ENCODE data around the gene C16orf89.
A peak's percentile ranks its signal among the peaks of the same experiment; 100 is the strongest.
"Not testable (repeated sequence)": the region's sequence is repeated elsewhere in the genome, so short reads cannot be mapped to it uniquely, and the experiment has no call there.

The C16orf89 gene

DNA sequence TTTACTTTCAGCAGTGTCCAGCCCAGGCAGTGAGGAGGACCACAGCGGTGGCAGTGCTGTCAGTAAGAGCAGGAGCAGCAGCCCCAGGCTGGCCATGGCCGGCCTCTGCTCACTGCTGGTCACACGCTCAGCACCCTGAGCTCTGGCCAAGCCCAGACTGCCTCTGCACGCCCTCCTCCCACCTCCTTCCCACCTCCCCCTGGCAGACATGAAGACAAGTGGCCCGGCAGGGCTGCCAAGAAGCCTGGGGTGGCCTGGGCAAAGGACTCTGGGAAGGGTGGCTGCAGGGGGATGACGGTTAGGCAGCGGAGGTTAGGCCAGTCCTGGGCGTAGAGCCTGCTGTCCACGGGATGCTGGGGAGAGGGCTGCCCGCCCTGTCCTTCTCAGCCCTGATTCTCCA, at the start of gene C16orf89:
Gene C16orf89 (minus strand): TSS at position 144 of the 400 bp plus-strand sequence. CDS start 48 bp downstream, at position 96.
- intact Hi-C loops (cut with DNase I), result no loop called here
- DNase-seq, result peak in 36 of 42 donors; percentile 8 to 78 (median 50)

GRCh38 chr16:5110933-5111332, 45.2 kb upstream of the C16orf89 start:
- intact Hi-C loops (cut with DNase I); DNase-seq: not testable (repeated sequence)

DNA sequence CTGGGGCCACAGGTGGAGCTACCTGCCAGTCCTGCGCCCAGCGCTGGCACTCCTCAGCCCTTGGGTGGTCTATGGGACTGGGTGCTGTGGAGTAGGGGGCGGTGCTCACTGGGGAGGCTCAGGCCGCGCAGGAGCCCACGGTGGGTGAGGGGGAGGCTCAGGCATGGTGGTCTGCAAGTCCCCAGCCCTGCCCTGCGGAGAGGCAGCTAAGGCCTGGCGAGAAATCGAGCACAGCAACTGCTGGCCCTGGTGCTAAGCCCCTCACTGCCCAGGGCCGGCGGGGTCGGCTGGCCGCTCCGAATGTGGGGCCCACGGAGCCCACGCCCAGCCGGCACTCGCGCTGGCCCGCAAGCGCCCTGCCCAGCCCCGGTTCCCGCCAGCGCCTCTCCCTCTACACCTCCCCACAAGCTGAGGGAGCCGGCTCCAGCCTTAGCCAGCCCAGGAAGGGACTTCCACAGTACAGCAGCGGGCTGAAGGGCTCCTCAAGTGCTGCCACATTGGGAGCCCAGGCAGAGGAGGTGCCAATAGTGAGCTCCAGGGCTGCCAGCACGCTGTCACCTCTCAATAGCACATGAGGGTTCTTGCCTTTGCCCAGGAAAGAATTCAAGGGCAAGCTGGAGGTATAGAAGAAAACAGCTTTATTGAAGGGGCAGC, 42.9 kb upstream of the C16orf89 start:
- no peak for DNase-seq

DNA sequence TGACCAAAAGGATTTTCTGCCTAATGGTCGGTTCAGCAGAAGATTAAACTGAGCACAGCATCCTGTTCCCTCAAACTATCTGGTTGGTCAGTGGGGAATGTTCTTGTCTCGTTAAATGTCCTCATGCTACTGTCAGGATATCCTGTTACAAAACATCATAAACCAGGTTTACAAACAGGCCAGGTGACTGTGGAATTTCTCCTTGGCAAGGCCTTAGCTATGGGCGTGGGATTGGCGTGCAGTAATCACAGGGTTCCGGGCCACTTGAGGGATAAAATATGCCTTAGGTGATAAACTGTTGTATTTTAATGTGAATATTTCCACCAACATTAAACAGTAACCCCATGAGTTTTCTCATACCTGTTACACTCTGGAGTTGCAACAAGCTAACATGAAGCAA, 39.3 kb upstream of the C16orf89 start:
- intact Hi-C loops (cut with DNase I); DNase-seq: not testable (repeated sequence)

More for the DNA sequence above, 42.9 kb upstream of the C16orf89 start:
- intact Hi-C loops (cut with DNase I), result no loop called here

GRCh38 chr16:5103296-5104032, 37.7 kb upstream of the C16orf89 start:
- intact Hi-C loops (cut with DNase I); DNase-seq: not testable (repeated sequence)

DNA sequence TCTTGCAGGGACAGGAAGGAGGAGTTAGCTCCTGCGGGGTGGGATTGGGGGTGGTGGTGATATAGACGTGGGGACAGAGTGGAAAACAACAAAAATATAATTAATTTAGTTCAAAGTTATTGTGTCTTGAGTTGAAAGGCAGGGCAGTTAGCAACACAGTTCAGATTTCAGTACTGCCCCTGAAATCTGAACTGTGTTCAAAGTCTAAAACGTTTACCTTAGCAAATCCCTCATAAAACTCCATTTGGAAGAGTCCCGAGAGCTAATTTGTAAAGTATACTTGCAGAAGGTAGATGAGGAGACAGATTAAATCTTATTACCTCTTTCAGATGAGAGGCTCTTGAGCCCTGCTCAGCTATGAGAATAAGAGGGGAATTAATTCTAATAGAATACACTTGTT, 33.4 kb upstream of the C16orf89 start:
- intact Hi-C loops (cut with DNase I); DNase-seq: not testable (repeated sequence)

GRCh38 chr16:5098221-5099159, 32.7 kb upstream of the C16orf89 start:
- peak; percentile 15 to 99 (median 65) for DNase-seq
- intact Hi-C loops (cut with DNase I), result not testable (repeated sequence)

GRCh38 chr16:5097470-5098220, 31.9 kb upstream of the C16orf89 start, which contains the start of gene EEF2KMT:
Gene EEF2KMT, minus strand, starts transcription at chr16:5097795. Its CDS starts 56 bp downstream, at chr16:5097739.
- intact Hi-C loops (cut with DNase I), result not testable (repeated sequence)

GRCh38 chr16:5097061-5097469, 31.3 kb upstream of the C16orf89 start:
- DNase-seq, result peak in 41 of 42 donors; percentile 12 to 82 (median 49)
- intact Hi-C loops (cut with DNase I), result not testable (repeated sequence)

More at GRCh38 chr16:5097470-5098220, 31.9 kb upstream of the C16orf89 start, which contains the start of gene EEF2KMT:
- peak in 41 of 42 donors; percentile 88 to 100 (median 99) for DNase-seq

DNA sequence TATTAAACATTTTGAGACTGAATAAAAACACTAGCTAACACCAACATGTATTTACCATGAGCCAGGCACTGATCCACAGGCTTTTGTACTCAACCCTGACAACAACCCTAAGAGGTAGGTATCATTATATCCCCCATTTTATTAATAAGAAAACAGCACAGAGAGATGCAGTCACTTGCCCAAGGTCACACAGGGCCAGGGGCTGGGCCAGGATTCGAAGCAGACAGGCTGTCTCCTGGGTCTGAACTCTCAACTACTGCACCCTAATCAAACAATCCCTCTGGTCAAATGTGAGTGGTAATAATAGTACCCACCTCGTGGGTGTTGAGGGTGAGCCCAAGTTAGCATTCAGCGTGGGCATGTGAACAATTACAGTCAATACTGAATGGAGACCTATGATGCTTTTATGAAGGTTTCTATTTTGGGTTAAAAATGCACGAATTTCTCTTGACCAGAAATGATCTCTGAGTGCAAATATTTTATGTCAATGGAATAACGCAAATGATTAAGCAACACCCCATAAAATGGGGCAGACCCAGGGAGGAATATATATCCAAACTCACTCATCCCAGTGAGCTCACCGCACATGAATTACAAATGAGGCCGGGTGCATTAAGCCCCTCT, 30.8 kb upstream of the C16orf89 start:
- DNase-seq; intact Hi-C loops (cut with DNase I): not testable (repeated sequence)

DNA sequence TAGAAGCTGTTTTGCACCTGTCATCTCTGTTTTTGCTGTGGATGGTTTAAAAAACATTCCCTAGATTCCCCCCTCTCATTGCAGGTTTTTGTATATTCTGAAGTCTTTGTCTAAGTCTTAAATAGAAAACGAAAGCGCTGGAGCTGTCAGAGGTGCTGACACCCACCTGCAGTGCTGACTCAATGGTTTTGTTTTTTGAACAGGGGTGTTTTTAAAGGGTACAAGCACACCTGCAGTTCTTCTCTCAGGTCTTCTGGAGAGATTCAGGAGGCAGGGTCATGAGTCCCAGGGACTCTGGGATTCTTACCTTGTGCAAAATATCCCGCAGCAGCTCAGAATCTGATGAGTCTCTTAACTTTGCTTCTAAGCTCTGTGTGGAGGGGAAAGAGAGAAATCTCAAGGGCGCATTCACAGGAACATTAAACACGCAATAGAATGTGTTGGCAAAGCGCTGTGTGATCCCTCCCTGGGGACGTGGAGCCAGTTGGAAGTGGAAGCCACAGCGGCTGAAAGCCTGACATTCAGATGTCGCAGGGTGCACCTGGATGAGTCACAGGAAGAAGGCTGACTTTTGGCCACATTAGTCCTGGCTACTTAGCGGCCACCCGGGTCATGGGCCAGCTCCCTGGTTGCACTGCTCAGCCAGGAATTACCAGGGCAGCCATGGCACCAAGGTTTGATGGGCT, 29.5 kb upstream of the C16orf89 start:
- intact Hi-C loops (cut with DNase I), result not testable (repeated sequence)
- peak in 33 of 42 donors; percentile 12 to 84 (median 48) for DNase-seq

DNA sequence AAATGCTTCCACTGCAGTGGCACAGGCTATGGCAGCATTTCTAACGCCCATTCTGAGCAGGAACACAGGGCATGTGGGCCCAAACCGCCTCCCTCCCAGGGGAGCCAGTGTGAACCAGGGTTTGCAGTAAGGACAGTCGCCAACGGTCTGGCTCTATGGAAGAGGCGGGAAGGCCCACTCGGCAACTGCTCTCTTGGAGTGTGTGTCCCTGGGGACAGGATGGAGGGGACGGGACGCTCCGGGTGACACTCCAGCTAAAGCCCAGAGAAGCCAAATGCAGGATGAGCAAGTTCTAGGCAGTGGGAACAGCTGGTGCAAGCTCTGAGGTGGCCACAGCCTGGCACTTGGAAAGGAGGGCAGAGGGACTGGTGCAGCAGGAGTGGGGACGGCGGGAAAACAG, 28.0 kb upstream of the C16orf89 start:
- DNase-seq; intact Hi-C loops (cut with DNase I): not testable (repeated sequence)

- intact Hi-C loops (cut with DNase I); DNase-seq: not testable (repeated sequence)
These were observed 27.3 kb upstream of the C16orf89 start for GRCh38 chr16:5093081-5093480.

GRCh38 chr16:5090592-5090991, 24.8 kb upstream of the C16orf89 start:
- DNase-seq; intact Hi-C loops (cut with DNase I): not testable (repeated sequence)

GRCh38 chr16:5089911-5090555, 24.3 kb upstream of the C16orf89 start:
- intact Hi-C loops (cut with DNase I); DNase-seq: not testable (repeated sequence)

GRCh38 chr16:5088936-5089335, 23.2 kb upstream of the C16orf89 start:
- DNase-seq; intact Hi-C loops (cut with DNase I): not testable (repeated sequence)

Data from head of caudate nucleus (tissue), 42 donors.